Measurements from ENCODE around the gene ENTPD1. TPM values are rescaled to one million over a fixed set of nuclear protein-coding genes. Genes with fewer than 3 reads are reported as not detected.

Gene ENTPD1
- total and polyA plus RNA-seq, 2 experiments from 2014 or later: 0.29 TPM; not detected in 1

DNA sequence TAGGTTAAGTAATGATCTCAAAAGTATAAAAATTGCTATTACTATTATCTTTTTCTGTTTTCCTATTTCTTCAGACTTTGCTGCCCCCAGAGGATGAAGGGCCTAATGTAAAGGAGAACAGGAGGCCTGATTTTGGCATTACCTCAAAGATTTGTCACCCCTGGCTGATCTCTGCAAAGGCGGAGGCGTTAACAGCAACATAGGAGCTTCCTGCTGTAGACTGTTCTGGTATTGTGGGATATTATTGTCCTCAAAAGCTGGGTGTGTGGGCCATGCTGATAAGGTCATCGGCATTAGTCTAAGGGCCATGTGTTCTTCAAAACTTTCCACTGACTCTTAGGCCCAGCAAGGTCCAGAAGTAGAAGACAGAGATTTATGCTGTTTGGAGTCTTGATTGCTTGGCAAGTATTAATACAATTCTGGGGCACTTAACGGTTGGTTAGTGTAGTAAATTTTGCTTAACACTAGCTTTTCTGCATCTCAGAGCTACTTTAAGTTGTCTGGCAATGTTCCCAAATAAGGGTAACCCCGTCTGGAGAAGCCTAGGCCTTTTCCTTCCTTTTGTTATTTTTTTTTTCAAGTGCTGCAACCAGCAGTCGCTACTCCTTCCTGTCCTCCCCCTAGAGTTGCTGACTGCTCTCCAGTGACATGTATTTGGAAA lies 14.0 kb upstream of the ENTPD1 start:
- H3K9ac ChIP-seq: no peak overlapping the region
- peak; percentile 37 for DNase-seq
- H3K36me3 ChIP-seq (ENCODE audit: low read depth): no peaks in the 10 kb centered on the region
- no peak overlapping the region for H3K27ac ChIP-seq
- H3K9me2 ChIP-seq (ENCODE audit: insufficient read depth): no peaks in the 10 kb centered on the region
- H3K27me3 ChIP-seq (replicated peaks; ENCODE audit: insufficient read depth): no peaks in the 10 kb centered on the region
- H4K20me1 ChIP-seq (ENCODE audit: insufficient read depth): no peaks in the 10 kb centered on the region
- H3K9me3 ChIP-seq (ENCODE audit: low read depth): no peaks in the 10 kb centered on the region
- no peaks in the 10 kb centered on the region for H3K79me2 ChIP-seq (ENCODE audit: insufficient read depth)
- TF ChIP-seq EZH2 (IDR thresholded peaks at IDR 0.05; ENCODE audit: insufficient read depth, poor library complexity, severe bottlenecking): no peak
- TF ChIP-seq EZH2phosphoT487 (IDR thresholded peaks at IDR 0.05; ENCODE audit: insufficient read depth, low read depth): no peak
- in situ Hi-C loops (cut with MboI): no loop called here
- no peaks in the 10 kb centered on the region for H3K4me1 ChIP-seq (ENCODE audit: insufficient read depth)
- H3K4me3 ChIP-seq: no peak overlapping the region
- no peak overlapping the region for H2AFZ ChIP-seq
- H3K4me2 ChIP-seq (ENCODE audit: unreplicated experiment): no peak overlapping the region
- no peaks in the 10 kb centered on the region for H3F3A ChIP-seq (ENCODE audit: insufficient read depth)
- WGBS, 2 experiments (ENCODE audit: low coverage in 1 of 2, low lambda C conversion rate in 2 of 2, missing lambda C conversion rate in 2 of 2): 29 to 32% methylated on average over 6 of the region's 6 CpGs

DNA sequence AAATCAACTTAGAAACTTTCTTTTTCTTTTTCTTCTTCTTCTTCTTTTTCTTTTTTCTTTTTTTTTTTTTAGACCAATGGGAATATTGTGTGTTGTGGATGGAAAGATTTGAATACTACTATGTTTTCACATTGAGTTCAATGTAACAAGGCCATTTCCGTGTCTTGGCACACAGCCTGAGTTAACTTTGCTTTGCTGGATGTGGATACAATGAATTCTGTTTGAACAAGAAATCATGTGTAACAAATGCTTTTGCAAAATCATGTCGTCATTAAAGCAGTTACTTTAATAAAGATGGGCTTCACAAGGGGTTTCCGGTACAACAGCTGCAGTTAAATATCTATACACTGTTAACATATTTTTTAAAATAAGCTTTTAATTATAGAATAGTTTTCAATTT lies 13.5 kb upstream of the ENTPD1 start:
- no peaks in the 10 kb centered on the region for H3K9me2 ChIP-seq (ENCODE audit: insufficient read depth)
- no peaks in the 10 kb centered on the region for H3F3A ChIP-seq (ENCODE audit: insufficient read depth)
- 51 to 59% methylated on average over 3 of the region's 3 CpGs for WGBS, 2 experiments (ENCODE audit: low coverage in 1 of 2, low lambda C conversion rate in 2 of 2, missing lambda C conversion rate in 2 of 2)
- no peaks in the 10 kb centered on the region for H3K9me3 ChIP-seq (ENCODE audit: low read depth)
- H3K27ac ChIP-seq: no peak overlapping the region
- H3K9ac ChIP-seq: no peak overlapping the region
- H3K27me3 ChIP-seq (replicated peaks; ENCODE audit: insufficient read depth): no peaks in the 10 kb centered on the region
- TF ChIP-seq EZH2 (IDR thresholded peaks at IDR 0.05; ENCODE audit: insufficient read depth, poor library complexity, severe bottlenecking) (no peak), EZH2phosphoT487 (IDR thresholded peaks at IDR 0.05; ENCODE audit: insufficient read depth, low read depth) (no peak)
- no peak overlapping the region for H3K4me3 ChIP-seq
- no peaks in the 10 kb centered on the region for H3K4me1 ChIP-seq (ENCODE audit: insufficient read depth)
- DNase-seq: no peak
- no peaks in the 10 kb centered on the region for H3K36me3 ChIP-seq (ENCODE audit: low read depth)
- no peak overlapping the region for H2AFZ ChIP-seq
- no peak overlapping the region for H3K4me2 ChIP-seq (ENCODE audit: unreplicated experiment)
- no peaks in the 10 kb centered on the region for H3K79me2 ChIP-seq (ENCODE audit: insufficient read depth)
- H4K20me1 ChIP-seq (ENCODE audit: insufficient read depth): no peaks in the 10 kb centered on the region
- in situ Hi-C loops (cut with MboI): no loop called here

- no peak for DNase-seq
- Histone ChIP-seq H3K4me3 (no peak overlapping the region), H3K4me2 (ENCODE audit: unreplicated experiment) (no peak overlapping the region), H3K9me3 (ENCODE audit: low read depth) (no peaks in the 10 kb centered on the region), H3K27ac (no peak overlapping the region), H3F3A (ENCODE audit: insufficient read depth) (no peaks in the 10 kb centered on the region), H3K79me2 (ENCODE audit: insufficient read depth) (no peaks in the 10 kb centered on the region), H2AFZ (no peak overlapping the region), H3K36me3 (ENCODE audit: low read depth) (no peaks in the 10 kb centered on the region), H4K20me1 (ENCODE audit: insufficient read depth) (no peaks in the 10 kb centered on the region), H3K27me3 (replicated peaks; ENCODE audit: insufficient read depth) (no peaks in the 10 kb centered on the region), H3K9ac (no peak overlapping the region), H3K4me1 (ENCODE audit: insufficient read depth) (no peaks in the 10 kb centered on the region), H3K9me2 (ENCODE audit: insufficient read depth) (no peaks in the 10 kb centered on the region)
- in situ Hi-C loops (cut with MboI): no loop called here
- WGBS, 2 experiments (ENCODE audit: low coverage in 1 of 2, low lambda C conversion rate in 2 of 2, missing lambda C conversion rate in 2 of 2): 40 to 44% methylated on average over 2 of the region's 2 CpGs
- TF ChIP-seq EZH2phosphoT487 (IDR thresholded peaks at IDR 0.05; ENCODE audit: insufficient read depth, low read depth) (no peak), EZH2 (IDR thresholded peaks at IDR 0.05; ENCODE audit: insufficient read depth, poor library complexity, severe bottlenecking) (no peak)
Observed at GRCh38 chr10:95742962-95743535, 12.9 kb upstream of the ENTPD1 start.

- no peak overlapping the region for H2AFZ ChIP-seq
- no peaks in the 10 kb centered on the region for H3K27me3 ChIP-seq (replicated peaks; ENCODE audit: insufficient read depth)
- TF ChIP-seq EZH2 (IDR thresholded peaks at IDR 0.05; ENCODE audit: insufficient read depth, poor library complexity, severe bottlenecking) (no peak), EZH2phosphoT487 (IDR thresholded peaks at IDR 0.05; ENCODE audit: insufficient read depth, low read depth) (no peak)
- no peaks in the 10 kb centered on the region for H3K79me2 ChIP-seq (ENCODE audit: insufficient read depth)
- H3K4me2 ChIP-seq (ENCODE audit: unreplicated experiment): no peak overlapping the region
- H3K9me3 ChIP-seq (ENCODE audit: low read depth): no peaks in the 10 kb centered on the region
- H3F3A ChIP-seq (ENCODE audit: insufficient read depth): no peaks in the 10 kb centered on the region
- no peak for DNase-seq
- H3K27ac ChIP-seq: no peak overlapping the region
- no peaks in the 10 kb centered on the region for H3K4me1 ChIP-seq (ENCODE audit: insufficient read depth)
- H3K9me2 ChIP-seq (ENCODE audit: insufficient read depth): no peaks in the 10 kb centered on the region
- no peaks in the 10 kb centered on the region for H3K36me3 ChIP-seq (ENCODE audit: low read depth)
- 22 to 31% methylated on average over 2 of the region's 2 CpGs for WGBS, 2 experiments (ENCODE audit: low coverage in 1 of 2, low lambda C conversion rate in 2 of 2, missing lambda C conversion rate in 2 of 2)
- H3K9ac ChIP-seq: no peak overlapping the region
- H4K20me1 ChIP-seq (ENCODE audit: insufficient read depth): no peaks in the 10 kb centered on the region
- in situ Hi-C loops (cut with MboI): no loop called here
- no peak overlapping the region for H3K4me3 ChIP-seq
Observed at GRCh38 chr10:95745501-95745900, 10.5 kb upstream of the ENTPD1 start.
